Measurements from ENCODE around the gene P2RY14.

Gene P2RY14

DNA sequence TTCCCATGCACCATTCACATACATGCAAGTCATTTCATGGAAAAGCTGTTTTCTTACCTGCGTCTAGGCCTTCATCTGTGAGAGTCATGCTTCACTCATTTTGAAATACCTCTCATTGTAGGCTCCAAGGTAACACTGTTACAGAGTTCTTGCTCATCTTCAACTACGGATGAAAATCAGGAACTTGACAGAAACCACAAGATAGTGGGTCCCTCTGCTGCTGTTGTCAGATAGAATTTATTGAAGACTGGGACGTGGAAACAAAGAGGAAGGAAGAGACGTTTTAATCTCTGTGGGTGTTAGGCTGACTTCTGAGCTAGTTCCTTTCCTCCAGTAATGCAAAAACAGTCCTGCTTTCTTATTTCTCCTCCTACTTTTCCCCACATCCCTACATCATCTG is at the start of gene P2RY14:
Gene P2RY14 (minus strand): TSS at position 313 of the 400 bp plus-strand sequence. CDS start 64,226 bp downstream, outside the sequence.
- no peak for DNase-seq (ENCODE audit: low read depth in 2 of 2)

DNA sequence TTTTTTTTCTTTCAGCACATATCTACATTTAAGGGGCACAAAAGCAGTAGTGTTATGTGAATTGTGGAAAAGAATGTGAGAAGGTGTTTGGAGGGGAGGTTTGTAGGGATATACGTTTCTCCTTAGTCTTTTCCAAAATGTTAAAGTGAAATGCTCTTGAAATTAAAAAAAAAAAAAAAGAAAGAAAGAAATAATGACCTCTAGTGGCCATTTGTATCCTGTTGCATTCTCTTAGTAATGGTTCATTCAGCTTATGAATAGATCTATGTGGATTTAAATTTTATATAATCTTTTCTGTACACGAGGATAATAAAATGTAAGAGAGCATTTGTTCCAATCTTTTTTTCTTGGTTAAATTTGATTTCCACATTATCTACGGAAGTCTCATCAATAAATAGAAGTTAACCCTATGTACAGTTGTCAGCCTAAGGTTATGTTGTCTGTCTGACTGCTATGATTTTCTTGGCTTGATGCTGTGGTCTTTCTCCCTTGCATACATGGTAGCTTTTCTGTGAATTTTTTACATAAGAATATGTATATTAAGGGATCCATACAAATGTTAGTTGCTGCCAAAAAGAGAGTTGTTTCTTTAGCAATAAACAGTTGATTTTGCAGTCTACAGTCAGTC is 49.3 kb upstream of the P2RY14 start:
- DNase-seq (ENCODE audit: low read depth in 2 of 2): no peak

DNA sequence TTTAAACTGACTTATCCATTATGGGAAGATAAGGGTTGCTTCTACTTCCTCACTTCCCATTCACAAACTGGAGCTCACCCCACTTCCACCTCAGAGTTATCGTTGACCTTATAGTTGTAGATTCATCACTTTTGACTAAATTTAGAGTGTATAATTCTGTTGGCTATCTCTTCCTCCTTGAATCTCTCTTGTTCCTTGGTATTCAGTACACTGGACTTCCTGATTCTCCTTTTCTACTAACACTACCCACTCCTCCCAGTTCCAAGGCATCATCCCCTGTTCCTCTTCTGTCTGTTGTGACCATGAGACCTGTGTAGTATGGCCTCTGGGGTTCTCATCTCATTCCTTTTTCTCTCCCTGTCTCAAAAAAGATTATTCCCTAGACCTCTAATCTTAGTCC is 44.2 kb upstream of the P2RY14 start:
- no peak for DNase-seq (ENCODE audit: low read depth in 2 of 2)

DNA sequence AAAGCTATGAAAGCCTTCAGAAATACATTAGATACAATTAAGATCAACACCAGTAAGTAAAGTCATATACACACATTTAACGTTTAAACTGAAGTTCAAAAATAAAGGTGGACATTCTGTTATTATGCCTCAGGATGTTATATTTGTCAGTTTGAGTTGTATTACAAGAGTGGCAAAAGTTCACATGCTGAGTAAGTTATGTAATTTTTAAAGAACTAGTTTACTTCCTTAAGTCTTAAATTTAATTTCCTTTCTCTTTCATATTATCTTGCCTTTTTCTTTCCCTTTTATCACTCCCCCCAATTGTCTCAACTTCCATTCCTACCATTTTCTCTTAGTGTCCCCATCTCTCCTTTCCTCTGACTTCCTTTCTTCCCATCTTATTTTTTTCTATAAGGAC is 43.2 kb upstream of the P2RY14 start:
- DNase-seq (ENCODE audit: low read depth in 2 of 2): no peak

DNA sequence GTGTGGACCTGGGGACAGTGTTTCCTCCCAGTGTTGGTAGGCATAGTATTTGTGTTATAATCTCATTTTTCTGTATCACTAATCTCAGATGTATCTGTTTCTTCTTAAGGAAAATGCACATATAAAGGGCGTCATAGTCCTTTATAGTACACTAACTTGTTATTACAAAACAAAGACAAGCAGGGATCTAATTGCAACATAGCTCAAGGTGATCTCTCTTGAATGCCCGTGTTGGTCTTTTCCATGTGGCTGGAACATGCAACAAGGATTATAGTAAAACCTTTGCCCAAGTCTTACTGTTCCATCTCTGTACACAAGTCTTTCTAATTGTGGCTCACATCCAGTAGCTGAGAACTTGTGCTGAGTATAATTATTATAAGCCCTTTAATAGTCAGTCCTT is 41.8 kb upstream of the P2RY14 start:
- DNase-seq (ENCODE audit: low read depth in 2 of 2): no peak

DNA sequence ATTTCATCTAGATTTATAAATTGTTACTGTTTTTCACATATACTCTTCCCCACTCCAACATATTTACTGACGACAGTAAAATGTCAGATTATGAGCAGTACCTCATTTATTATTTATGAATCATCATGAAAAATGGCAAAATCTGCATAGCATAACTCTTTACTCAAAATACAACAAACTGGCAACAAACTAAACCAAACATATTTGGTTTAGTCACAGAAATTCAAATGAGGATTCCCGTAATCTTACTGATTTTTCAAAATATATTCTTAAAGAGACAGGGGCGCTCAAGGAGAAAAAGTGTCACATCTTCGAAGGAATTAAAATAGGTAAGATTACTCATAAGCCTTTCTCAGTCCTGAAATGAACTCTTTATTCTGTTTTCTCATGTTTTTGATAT is 41.3 kb upstream of the P2RY14 start:
- no peak for DNase-seq (ENCODE audit: low read depth in 2 of 2)

DNA sequence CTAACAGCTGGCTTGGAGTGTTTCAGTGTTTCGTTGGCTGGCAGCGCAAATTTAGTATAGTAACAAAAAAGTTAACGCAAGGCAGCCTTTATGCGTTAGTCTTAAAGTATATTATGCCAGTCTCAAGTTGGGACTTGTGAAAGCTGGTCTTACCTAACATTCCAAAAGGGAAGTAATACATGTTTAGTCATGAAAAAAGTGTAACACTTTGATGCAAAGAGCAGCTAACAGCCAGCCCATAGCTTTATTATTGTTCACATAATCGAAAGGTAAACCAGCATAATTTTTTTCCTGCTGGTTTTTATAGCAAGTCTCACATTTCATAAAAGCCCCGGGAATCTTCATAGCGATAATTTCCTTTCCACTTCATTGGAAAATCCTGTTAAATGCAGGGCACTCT is 40.6 kb upstream of the P2RY14 start:
- no peak for DNase-seq (ENCODE audit: low read depth in 2 of 2)

DNA sequence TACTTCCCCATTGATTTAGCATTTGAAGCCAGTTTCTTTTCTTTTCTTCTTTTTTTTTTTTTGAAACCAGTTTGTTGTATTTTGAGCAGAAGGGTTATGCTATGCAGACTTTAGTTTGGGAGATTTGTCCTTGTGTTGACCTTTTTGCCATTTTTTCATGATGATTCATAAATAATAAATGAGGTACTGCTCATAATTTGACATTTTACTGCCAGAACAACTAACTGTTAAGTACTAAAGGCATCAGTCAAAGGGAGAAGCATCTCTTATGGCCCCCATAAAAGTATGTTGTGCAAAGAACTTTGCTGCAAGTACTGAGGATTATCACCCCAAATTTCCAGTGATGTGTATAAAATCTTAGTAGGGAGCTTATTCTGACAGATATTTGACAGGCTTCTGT is 40.0 kb upstream of the P2RY14 start:
- DNase-seq (ENCODE audit: low read depth in 2 of 2): no peak

DNA sequence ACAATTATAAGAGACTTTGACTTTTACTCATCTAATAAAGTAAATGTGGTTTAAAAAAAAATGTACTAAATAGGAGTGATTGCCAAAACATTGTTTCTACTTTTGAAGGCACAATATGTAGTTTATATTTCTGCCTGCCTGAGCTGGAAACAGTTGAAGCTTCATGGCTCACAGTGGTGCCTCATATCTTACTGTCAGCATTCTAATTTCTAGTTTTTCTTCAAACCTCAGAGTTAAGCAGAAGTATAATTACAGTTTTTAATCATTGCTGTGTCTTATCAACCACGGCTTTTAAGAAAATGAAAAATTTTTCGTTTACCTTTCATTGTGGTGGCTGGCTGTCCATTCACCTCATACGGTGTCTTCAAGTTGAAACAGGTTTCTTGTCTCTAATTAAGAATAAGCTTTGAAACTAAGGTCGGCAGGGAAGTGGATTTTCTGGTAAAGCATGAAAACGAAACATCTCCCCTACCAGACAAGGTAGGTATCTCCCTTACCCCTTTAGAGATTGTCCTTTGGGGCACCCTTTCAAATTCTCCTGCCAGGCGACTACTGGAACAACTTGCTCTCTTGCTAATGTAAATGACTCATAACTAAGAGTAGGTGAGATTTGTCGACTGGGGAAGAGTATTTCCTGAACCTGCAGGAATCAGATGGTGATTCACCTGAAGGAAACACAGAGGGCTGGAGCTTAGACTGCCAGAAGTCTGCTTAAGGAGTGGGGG is 38.1 kb upstream of the P2RY14 start, which contains the start of gene GPR87:
Gene GPR87 (minus strand): TSS at position 554 of the 725 bp plus-strand sequence. CDS start 16,720 bp downstream, outside the sequence.
- no peak for DNase-seq (ENCODE audit: low read depth in 2 of 2)

DNA sequence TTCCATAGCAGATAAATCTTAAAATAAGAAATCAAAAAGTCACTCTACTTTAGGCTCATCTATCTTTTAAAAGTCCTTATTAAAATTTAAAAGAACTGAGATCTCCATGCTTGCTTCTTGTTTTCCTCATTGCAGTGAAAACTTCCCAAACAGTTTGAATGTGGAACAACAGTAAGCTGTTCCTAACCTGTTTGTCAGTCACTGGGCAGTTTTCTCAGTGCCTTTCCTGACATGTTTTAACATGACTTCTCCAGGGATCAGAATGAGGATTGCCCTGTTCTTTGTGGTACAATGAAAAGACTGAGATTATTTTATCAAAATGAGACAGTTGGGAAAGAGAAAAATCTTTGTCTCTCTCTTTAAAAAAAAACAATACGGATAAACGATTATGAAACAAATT is 37.5 kb upstream of the P2RY14 start:
- no peak for DNase-seq (ENCODE audit: low read depth in 2 of 2)

DNA sequence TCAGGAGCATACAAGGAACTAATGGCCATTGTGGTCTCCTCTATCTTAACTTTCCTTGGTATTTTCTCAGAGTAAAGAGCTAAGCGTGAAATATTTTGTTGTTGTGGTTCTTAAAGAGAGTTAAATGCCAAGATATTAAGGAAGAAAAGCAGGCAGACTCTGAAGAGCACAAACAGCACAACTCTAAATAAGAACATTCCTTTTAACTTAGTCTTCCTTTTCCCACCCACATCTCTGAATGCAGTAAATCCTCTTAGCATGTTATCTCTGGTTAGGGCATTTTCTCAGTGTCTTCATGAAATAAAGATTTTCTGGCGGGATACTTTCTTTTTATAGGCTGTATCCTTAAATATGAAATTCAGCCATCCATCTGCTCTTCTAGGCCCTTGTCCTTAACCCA is 36.8 kb upstream of the P2RY14 start:
- no peak for DNase-seq (ENCODE audit: low read depth in 2 of 2)

DNA sequence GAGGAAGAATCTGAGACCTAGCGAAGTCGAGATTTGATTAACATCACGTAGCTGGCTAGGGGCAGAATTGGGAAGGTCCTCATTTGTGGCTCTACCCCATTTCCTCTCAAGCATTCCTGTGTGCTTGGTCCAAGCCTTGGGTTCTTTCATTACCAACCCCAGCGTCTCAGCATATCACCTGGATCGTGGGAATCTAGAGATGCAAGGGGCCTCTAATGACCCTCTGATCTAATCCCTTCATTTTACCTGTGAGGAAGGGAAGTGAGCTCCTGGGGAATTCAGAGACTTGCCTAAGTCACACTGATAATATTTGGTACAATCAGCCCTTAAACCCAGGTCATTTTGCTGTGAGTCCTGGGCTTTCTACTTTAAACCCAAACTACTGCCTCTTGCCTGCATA is 36.3 kb upstream of the P2RY14 start:
- no peak for DNase-seq (ENCODE audit: low read depth in 2 of 2)

DNA sequence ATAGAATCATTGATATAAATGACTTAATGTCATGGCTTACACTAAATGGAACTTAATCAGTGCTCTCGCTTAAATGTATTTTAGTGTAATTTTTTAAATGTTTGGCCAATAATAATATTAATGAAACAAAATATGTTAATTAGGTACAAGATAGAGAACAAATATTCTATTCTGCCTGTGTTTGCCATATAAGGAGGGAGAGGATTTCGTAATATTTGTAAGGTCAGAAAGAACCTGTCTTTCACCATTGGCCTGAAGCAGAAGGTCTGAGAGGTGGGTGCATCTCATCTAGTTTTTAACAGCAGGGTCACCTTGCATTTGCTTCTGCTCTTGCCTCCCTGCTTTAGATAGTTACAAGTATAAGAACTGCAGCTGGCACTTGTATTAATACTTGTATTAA is 35.8 kb upstream of the P2RY14 start:
- DNase-seq (ENCODE audit: low read depth in 2 of 2): no peak

DNA sequence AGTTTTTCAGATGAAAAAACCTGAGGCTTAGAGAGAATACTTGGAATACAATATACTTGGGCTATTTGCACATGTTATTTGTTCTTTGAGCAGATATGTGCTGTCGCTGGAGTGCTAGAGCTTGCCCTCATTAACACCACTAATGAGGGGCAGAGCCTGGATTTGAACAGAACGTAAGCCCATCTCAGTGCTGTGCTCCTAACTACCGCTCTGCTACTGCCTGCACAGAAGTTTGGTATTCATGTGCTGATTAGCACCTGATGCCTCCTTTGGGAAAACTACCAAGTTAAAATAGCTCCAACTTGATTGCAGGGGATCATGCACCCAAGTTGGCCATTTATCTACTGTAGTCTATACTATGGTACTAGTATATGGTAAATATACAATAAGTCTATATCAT is 34.6 kb upstream of the P2RY14 start:
- no peak for DNase-seq (ENCODE audit: low read depth in 2 of 2)

DNA sequence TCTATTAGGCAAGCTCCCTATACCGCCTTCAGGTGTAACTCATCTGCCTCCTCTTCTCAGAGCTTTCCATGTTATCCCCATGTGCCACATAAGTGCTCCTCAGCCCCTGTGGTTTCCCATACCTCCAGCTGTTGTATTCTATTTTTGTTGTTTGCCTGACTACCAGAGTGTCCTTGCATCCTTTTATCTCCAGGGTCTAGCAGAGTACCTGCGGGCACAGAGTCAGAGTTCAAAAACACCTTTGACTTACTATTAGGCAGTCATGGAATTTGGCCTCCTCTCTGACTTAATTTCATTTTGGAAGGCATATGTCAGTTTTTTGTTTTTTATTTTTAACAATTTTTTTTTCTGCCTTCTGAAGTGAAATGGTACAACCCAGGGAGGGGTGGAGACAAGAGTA is 31.2 kb upstream of the P2RY14 start:
- no peak for DNase-seq (ENCODE audit: low read depth in 2 of 2)

DNA sequence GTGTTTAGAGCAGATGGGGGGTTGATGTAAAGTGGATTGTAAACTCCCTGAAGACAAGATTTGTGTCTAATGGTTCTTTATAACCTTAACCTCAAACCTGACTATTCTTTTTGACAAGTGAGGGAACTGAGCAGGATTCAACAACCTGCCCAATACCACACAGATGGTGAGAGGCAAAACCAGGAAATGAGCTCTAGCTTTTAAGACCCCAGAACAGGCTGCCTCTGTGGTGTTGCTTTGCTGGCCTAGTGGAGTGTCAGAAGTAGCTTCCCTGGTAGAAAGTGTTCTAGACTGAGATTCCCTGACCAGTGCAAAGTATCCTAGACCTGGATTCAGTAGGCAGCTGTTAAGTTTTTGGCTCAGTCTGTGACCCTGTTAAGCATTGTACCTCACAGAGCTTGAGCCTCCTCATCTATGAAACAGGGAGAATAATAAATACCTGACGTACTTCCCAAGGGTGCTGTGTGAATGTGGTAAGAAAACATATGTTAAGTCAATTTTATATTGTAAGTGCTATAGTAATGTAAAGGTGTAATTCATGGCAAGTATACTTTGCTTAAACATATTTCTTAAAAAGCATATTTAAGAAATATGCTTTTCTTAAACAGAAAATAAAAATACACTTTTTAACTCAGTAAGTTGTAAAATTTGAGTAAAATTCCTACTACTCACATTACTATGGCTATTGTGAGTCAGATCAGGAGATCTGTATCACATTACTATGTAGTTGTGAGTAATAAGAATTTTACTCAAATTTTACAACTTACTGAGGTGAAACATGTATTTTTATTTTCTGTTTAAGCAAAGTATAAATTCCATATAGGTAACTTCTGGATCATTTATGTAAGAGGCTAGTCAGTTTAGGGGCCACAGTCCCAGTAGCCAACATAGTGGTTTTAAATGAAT is 29.5 kb upstream of the P2RY14 start:
- no peak for DNase-seq (ENCODE audit: low read depth in 2 of 2)

DNA sequence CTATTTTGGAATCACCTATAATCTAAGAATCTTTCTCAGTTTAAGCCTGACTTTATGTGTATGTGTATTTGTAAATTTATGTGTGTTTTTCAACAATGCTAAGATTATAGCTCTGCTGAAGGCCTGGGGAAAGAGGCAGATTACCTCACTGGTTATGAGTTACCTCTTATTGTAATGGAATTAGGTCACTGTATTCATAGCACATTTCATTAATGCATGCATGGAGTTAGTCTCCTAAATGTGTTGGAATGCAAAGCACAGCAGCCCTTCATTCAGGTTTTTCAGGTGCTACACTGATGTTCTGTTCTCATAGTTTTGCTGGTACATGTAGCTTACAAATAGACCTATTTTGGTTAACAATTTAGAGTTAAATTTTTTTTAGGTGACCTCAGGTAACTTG is 28.8 kb upstream of the P2RY14 start:
- DNase-seq (ENCODE audit: low read depth in 2 of 2): no peak

DNA sequence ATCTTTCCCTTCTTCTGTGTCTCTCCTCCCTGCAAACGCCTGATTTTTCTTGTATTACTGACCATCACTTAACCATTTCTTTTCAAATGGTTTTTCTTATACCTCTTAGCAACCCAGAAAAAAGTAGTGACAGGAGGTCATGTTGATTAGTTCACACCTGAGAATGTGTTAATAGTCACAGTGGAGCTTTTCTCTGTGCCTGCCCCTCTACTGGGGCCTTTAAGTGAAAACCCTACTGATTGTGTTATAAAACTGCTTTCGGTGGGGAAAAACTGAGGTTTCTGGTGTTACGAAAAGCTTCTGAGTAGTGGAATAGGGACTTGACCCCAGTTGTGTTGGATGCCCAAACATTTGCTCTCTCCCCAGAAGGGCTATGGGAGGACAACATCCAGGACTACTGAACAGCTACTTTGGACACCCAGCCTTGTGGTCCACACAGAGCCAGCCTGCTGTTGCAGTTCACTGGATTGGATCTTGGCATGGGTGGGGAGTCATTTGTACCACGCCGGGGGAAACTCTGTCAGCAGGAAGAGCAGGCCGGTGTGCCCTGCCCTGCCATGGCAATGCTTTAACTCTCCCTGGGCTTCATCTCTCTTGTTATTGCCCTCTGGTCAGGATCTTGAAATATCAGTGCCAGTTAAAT is 27.9 kb upstream of the P2RY14 start:
- no peak for DNase-seq (ENCODE audit: low read depth in 2 of 2)

DNA sequence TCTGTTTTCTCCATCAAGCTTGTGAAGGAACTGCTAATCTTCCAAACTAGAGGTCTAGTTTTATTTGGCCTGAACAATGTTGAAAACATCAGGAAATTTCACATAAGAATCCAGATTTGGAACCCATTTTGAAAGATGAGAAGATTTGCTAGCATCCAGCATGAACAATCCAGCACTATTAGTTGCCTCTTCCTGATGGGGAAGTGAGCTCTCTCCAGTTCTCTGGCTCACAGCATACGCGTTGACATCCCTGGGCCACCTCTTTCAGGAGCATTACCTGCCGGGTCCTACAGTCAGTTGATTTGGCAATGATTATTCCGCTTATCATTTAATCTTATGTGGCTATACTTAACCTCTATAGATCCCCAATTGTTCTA is 27.4 kb upstream of the P2RY14 start:
- no peak for DNase-seq (ENCODE audit: low read depth in 2 of 2)

DNA sequence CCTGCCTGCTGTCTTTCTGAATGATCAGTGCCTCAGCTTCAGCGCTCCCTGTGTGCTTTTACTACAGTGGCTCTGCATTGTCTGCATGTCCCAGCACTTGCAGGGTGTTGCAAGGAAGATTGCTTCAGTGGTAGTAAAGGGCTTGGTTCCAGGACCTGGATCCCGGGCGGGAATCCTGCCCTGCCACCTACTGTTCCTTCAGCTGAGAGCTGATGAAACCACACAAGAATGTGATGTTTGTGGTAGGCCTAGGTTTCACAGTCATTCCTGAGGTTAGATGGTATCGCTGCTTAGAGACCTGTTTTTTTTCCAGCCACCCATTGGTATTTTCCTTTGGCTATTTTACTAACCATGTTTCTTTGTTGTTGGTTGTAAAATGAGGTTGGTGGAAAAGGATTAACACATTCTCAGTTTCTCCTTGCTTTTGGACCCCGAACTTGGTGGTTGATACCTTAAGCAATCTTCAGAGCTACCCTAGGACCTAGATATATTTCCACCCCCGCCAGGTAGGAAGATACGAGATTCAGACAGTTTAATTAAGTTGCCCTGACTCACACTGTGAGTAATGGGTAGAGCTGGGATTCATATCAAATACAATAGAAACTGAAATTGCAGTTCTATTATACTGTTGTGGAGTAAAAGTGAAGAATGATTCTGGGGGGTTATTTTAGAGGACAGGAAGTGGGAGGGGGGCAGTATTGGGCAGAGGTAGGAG is 26.9 kb upstream of the P2RY14 start:
- no peak for DNase-seq (ENCODE audit: low read depth in 2 of 2)

DNA sequence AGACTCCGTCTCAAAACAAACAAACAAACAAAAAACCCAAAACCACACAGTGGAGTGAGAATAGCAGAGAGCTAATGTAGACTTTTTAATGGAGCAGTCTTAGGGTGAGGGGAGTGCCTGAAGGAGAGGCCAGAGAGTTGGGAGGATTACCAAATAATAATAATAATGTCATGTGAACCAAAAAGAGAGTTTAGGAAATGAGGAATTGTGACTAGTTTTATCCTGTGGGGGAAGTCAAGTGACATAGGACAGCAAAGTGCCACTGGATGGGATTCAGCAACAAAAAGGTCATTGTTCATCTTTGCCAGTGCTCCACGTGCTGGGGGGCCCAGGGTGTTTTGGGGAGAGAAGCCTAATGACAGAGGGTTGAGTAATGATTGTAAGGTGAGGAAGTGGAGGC is 25.4 kb upstream of the P2RY14 start:
- DNase-seq (ENCODE audit: low read depth in 2 of 2): no peak

DNA sequence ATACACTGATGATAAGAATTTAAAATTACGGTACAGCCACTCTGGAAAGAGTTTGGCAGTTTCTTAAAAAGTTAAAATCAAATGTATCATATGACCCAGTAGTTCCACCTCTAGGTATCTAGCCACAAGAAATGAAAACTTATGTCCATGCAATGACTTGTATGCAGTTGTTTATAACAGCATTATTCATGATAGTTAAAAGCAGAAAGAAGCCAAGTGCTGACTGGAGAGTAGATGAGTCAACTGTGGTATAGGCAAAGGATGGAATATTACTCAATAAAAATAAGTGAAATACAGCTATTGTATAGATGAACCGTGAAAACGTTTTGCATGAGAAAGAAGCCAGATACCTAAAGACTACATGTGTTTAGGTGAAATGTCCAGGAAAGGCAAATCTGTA is 23.4 kb upstream of the P2RY14 start:
- no peak for DNase-seq (ENCODE audit: low read depth in 2 of 2)
